Urinary bladder (tissue), 4 donors: ENCODE data around the gene KSR2. TPM values are rescaled to one million over a fixed set of nuclear protein-coding genes. Genes with fewer than 3 reads are reported as not detected.

Experiments used
- DNase-seq: peaks from one replicate; pipeline ENCODE4 v3.0.0-alpha.2; 2015; ENCODE audit errors: extremely low spot score
- H3K27ac ChIP-seq: one replicate; pipeline ENCODE4 v1.5.1; 2013; ENCODE audit warnings: low read depth, mild to moderate bottlenecking, moderate library complexity
- H3K36me3 ChIP-seq: one replicate; pipeline ENCODE4 v1.6.1; 2013; ENCODE audit warnings: mild to moderate bottlenecking, moderate library complexity; ENCODE audit not compliant: insufficient read depth
- H3K4me1 ChIP-seq: one replicate; pipeline ENCODE4 v1.6.1; 2013; ENCODE audit warnings: mild to moderate bottlenecking, moderate library complexity; ENCODE audit not compliant: insufficient read depth
- H3K4me3 ChIP-seq: one replicate; pipeline ENCODE4 v1.5.1; 2013; ENCODE audit warnings: low read depth, low read length
- WGBS: extraction: QIAGEN DNeasy Blood & Tissue Kit; methylation state at CpG from one replicate; pipeline ENCODE4 v1.1.7; 2013; 5-methylcytosine and 5-hydroxymethylcytosine counted together
- polyA plus RNA-seq: library from polyadenylated mRNA; stranded (reverse); fragments of 200-250 nt; gene quantifications from one replicate; pipeline ENCODE4 v1.2.3, GENCODE V29; 2013
- total RNA-seq: library from RNA; depleted of rRNA; stranded (reverse); fragments of >200 nt; gene quantifications from one replicate; pipeline ENCODE4 v1.2.3, GENCODE V29; 2014
- donor health status: healthy with polysubstance abuse.
- donor health status: healthy.

The KSR2 gene
- total and polyA plus RNA-seq, 2 donors = 0.05 to 0.32 TPM

GRCh38 chr12:117593815-117594400, 374.9 kb downstream of the KSR2 start:
- Histone ChIP-seq H3K4me1 (no peaks in the 10 kb centered on the region), H3K4me3 (no peak overlapping the region), H3K36me3 (no peaks in the 10 kb centered on the region), H3K27ac (no peak overlapping the region)
- WGBS = 56% methylated on average over 7 of the region's 7 CpGs
- DNase-seq = no peak

- 62% methylated on average over 9 of the region's 9 CpGs for WGBS
- DNase-seq = no peak
- no peaks in the 10 kb centered on the region for H3K36me3 ChIP-seq
- H3K4me1 ChIP-seq = no peaks in the 10 kb centered on the region
- no peak overlapping the region for H3K27ac ChIP-seq
- no peak overlapping the region for H3K4me3 ChIP-seq
Observed at GRCh38 chr12:117592588-117593305, 376.0 kb downstream of the KSR2 start.

DNA sequence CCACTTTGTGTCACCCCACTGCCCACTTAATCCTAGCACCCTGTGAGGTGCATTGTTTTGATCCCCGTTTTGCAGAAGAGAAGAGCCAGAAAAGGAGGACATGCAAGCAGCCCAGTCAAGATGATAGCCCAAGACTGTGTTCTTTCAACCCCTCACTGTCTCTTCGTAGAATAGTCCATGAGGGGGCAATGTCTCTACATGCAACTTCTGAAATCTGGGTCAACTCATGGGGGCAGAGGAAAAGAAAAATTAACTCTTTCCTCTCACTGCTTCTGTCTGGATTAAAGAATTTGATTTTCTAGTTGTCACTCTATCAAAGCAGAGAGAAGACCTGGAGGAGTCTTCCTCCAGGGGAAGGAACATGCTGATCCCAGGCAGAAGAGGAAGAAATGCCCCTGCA, 377.8 kb downstream of the KSR2 start:
- no peaks in the 10 kb centered on the region for H3K4me1 ChIP-seq
- no peaks in the 10 kb centered on the region for H3K36me3 ChIP-seq
- WGBS = 54% methylated on average over 2 of the region's 2 CpGs
- no peak overlapping the region for H3K27ac ChIP-seq
- H3K4me3 ChIP-seq = no peak overlapping the region
- DNase-seq = no peak

DNA sequence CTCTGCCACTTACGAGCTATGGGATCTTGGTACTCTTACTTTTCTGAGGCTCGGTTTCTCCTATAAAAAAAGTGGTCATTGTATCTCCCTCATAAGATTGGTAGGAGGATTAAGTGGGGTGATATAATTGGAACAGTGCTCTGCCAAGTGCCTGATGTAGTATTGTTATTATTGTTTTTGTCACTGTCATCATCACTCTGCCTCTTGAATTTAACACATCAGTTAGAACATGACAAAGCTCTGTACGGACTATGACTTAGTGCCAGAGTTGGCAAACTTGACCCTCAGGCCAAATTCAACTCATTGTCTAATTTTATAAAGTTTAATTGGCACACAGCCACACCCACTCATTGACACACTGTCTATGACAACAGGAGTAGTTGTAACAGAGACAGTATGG, 378.4 kb downstream of the KSR2 start:
- Histone ChIP-seq H3K36me3 (no peaks in the 10 kb centered on the region), H3K4me1 (no peaks in the 10 kb centered on the region), H3K4me3 (no peak overlapping the region), H3K27ac (no peak overlapping the region)
- 85% methylated on average over 3 of the region's 3 CpGs for WGBS
- DNase-seq = no peak

DNA sequence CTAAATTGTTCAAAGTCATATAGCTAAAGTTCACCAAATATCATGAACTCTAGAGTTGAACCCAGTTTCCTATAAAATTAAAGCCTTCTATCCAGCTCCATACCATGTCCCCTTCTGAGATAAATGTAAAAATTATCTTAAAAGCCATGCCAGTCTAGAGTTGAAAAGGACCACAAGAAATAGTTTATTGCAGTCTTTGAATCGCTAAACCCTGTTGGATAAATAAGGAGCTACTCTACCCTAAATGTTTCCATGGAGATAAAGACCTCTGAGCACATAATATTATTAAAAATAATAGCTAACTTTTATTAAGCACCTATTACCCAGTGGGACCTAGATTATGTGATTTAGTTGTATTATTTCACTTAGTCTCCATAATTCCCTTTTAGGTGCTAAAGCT, 379.8 kb downstream of the KSR2 start:
- Histone ChIP-seq H3K27ac (no peak overlapping the region), H3K4me1 (no peaks in the 10 kb centered on the region), H3K4me3 (no peak overlapping the region), H3K36me3 (no peaks in the 10 kb centered on the region)
- WGBS = 40% methylated on average over 1 of the region's 1 CpG
- no peak for DNase-seq

DNA sequence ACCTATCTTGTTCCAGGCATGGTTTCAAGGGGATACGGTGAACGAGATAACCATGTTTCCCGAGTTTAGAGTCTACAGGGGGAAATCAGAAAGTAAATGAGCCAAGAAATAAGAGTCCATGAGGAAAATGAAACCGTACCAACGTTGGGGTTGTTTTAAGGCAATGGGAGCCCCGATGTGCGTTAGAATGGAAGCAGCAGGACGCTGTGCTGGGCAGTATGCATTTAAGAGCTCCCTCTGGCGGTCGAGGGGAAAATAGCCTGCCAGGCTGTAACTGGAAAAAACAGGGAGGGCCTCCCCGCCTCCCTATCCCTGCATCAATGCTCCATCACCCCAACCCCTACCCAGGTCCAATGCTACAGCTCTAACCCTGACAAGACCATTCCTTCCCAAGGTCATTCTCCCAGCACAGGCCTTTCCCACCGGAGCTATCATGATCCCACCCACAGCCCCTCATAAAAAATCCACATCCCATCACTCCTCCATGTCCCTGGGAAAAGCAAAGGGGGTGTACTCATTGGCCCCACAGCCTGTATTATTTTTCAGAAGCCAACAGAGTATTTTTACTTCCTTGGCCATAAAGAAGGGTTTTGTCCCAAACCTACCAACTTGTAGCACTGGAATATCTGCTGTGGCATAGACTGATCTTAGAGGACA, 381.0 kb downstream of the KSR2 start:
- no peaks in the 10 kb centered on the region for H3K36me3 ChIP-seq
- 19% methylated on average over 12 of the region's 12 CpGs for WGBS
- no peak for DNase-seq
- no peak overlapping the region for H3K4me3 ChIP-seq
- H3K4me1 ChIP-seq = no peaks in the 10 kb centered on the region
- no peak overlapping the region for H3K27ac ChIP-seq

- Histone ChIP-seq H3K4me3 (no peak overlapping the region), H3K4me1 (no peaks in the 10 kb centered on the region), H3K36me3 (no peaks in the 10 kb centered on the region), H3K27ac (no peak overlapping the region)
- WGBS = 19% methylated on average over 12 of the region's 12 CpGs
- DNase-seq = no peak
Observed at GRCh38 chr12:117583677-117584225, 385.0 kb downstream of the KSR2 start.

- no peak for DNase-seq
- WGBS = 92% methylated on average over 2 of the region's 2 CpGs
Observed at GRCh38 chr12:117583092-117583491, 385.7 kb downstream of the KSR2 start.

DNA sequence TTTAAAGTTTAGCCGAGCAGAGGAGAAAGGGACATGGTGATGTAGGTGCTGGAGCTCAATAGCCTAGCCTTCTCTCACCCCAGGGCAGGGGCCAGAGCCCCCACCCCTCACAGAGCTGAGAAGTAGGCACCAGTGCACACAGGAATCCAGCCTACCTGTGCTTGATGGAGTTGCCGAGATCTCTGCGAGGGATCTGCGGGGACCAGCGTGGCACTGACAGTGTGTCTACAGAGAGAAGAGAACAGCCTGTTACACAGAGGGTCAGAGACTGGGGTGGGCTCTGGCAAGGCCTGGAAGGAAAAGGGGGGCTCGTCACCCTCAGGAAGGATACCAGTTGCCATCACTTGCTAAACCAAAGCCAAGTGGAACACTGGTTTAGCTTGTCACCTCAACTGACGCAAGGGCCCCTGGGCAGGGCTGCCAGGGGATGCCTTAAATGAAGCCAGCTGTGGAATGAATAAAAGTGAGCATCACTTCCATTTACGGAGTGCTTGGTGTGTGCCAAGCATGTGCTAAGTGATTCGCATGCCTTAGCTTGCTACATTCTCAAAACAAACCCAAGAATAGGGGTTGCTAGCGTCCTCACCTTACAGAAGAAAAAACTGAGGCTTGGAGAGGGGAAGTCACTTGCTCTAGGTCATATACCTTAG, 386.5 kb downstream of the KSR2 start:
- H3K4me1 ChIP-seq = no peaks in the 10 kb centered on the region
- H3K36me3 ChIP-seq = no peaks in the 10 kb centered on the region
- DNase-seq = no peak
- no peak overlapping the region for H3K27ac ChIP-seq
- no peak overlapping the region for H3K4me3 ChIP-seq
- 56% methylated on average over 10 of the region's 10 CpGs for WGBS

More at GRCh38 chr12:117583092-117583491, 385.7 kb downstream of the KSR2 start:
- H3K4me3 ChIP-seq = no peak overlapping the region
- H3K4me1 ChIP-seq = no peaks in the 10 kb centered on the region
- H3K27ac ChIP-seq = no peak overlapping the region
- no peaks in the 10 kb centered on the region for H3K36me3 ChIP-seq

- whole genome bisulfite sequencing = 12% methylated on average over 8 of the region's 8 CpGs
- DNase-seq = no peak
Observed at GRCh38 chr12:117580718-117581062, 388.1 kb downstream of the KSR2 start.

DNA sequence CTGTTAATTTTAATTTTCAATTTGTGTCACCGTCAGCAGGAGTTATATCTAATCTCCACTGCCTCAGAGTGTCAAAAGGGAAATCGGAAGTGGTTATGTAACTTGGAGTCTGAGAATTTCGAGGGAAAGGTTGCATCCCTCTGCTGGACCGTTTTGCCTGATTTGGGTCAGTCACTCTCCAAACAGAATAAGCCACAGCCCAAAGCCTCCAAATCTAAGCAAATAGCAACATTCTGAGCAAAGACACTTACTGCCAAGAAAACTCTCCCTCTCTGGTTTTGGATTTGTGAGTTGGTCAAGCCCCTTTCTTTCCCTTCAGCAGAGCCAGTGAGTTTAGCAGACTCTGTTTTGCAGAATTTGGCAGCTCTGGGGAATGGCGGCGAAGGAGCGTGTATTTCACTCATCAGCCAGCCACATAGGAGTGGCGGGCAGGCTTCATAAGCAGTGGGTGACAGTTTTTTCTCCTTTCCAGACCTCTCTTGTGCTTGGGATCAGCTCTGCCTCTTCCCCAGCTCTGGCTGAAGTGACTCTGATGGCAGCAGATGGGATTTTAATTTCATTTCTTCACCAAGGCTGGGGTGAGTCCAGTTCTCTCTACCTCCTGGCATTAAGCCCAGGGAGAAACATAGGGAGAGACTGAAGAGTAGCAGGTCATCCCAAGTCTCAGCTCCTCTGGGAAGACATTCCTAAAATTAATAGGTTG, 388.6 kb downstream of the KSR2 start:
- Histone ChIP-seq H3K4me3 (no peak overlapping the region), H3K4me1 (no peaks in the 10 kb centered on the region), H3K36me3 (no peaks in the 10 kb centered on the region), H3K27ac (no peak overlapping the region)
- DNase-seq = no peak
- WGBS = 54% methylated on average over 8 of the region's 8 CpGs

More at GRCh38 chr12:117580718-117581062, 388.1 kb downstream of the KSR2 start:
- Histone ChIP-seq H3K4me1 (no peaks in the 10 kb centered on the region), H3K36me3 (no peaks in the 10 kb centered on the region), H3K4me3 (no peak overlapping the region), H3K27ac (no peak overlapping the region)

- DNase-seq = no peak
- Histone ChIP-seq H3K36me3 (no peaks in the 10 kb centered on the region), H3K4me3 (no peak overlapping the region), H3K27ac (no peak overlapping the region), H3K4me1 (no peaks in the 10 kb centered on the region)
- 33% methylated on average over 3 of the region's 3 CpGs for WGBS
Observed at GRCh38 chr12:117577122-117577657, 391.6 kb downstream of the KSR2 start.

- WGBS = 80% methylated on average over 3 of the region's 3 CpGs
- no peak overlapping the region for H3K4me3 ChIP-seq
- H3K4me1 ChIP-seq = no peaks in the 10 kb centered on the region
- H3K36me3 ChIP-seq = no peaks in the 10 kb centered on the region
- no peak for DNase-seq
- H3K27ac ChIP-seq = no peak overlapping the region
Observed at GRCh38 chr12:117576053-117576452, 392.7 kb downstream of the KSR2 start.
